ENCODE results near the gene HP1BP3.
"Not testable (repeated sequence)": the region's sequence is repeated elsewhere in the genome, so short reads cannot be mapped to it uniquely, and the experiment has no call there.

Gene HP1BP3

GRCh38 chr1:20792196-20792595 is 5.1 kb upstream of the HP1BP3 start:
- TF ChIP-seq CTCF (conservative IDR thresholded peaks at IDR 0.05; ENCODE audit: low read depth, low read length) = no peak
- DNase-seq (ENCODE audit: low read depth) = peak; percentile 95

GRCh38 chr1:20790785-20791184 is 3.7 kb upstream of the HP1BP3 start:
- no peak for TF ChIP-seq CTCF (conservative IDR thresholded peaks at IDR 0.05; ENCODE audit: low read depth, low read length)
- no peak for DNase-seq (ENCODE audit: low read depth)
- no peak overlapping the region for H3K4me3 ChIP-seq (ENCODE audit: low read depth, low read length)

More at GRCh38 chr1:20792196-20792595, 5.1 kb upstream of the HP1BP3 start:
- no peak overlapping the region for H3K4me3 ChIP-seq (ENCODE audit: low read depth, low read length)

- not testable (repeated sequence) for DNase-seq (ENCODE audit: low read depth); H3K4me3 ChIP-seq (ENCODE audit: low read depth, low read length)
Measured at GRCh38 chr1:20789598-20789997, 2.5 kb upstream of the HP1BP3 start.

GRCh38 chr1:20787840-20788795 is 1.0 kb upstream of the HP1BP3 start:
- no peak for TF ChIP-seq CTCF (conservative IDR thresholded peaks at IDR 0.05; ENCODE audit: low read depth, low read length)
- H3K4me3 ChIP-seq (ENCODE audit: low read depth, low read length) = peak overlapping the region; percentile 98
- DNase-seq (ENCODE audit: low read depth) = peak; percentile 71

GRCh38 chr1:20786253-20787028 is 666 bp downstream of the HP1BP3 start:
- peak; percentile 96 for DNase-seq (ENCODE audit: low read depth)
- TF ChIP-seq CTCF (conservative IDR thresholded peaks at IDR 0.05; ENCODE audit: low read depth, low read length) = no peak
- peak overlapping the region; percentile 98 for H3K4me3 ChIP-seq (ENCODE audit: low read depth, low read length)

GRCh38 chr1:20785907-20786252 is 1.2 kb downstream of the HP1BP3 start:
- H3K4me3 ChIP-seq (ENCODE audit: low read depth, low read length) = peak overlapping the region; percentile 98
- DNase-seq (ENCODE audit: low read depth) = no peak
- no peak for TF ChIP-seq CTCF (conservative IDR thresholded peaks at IDR 0.05; ENCODE audit: low read depth, low read length)

GRCh38 chr1:20775700-20776099 is 11.4 kb downstream of the HP1BP3 start:
- H3K4me3 ChIP-seq (ENCODE audit: low read depth, low read length) = no peak overlapping the region
- no peak for TF ChIP-seq CTCF (conservative IDR thresholded peaks at IDR 0.05; ENCODE audit: low read depth, low read length)

More at GRCh38 chr1:20775700-20776099, 11.4 kb downstream of the HP1BP3 start:
- no peak for DNase-seq (ENCODE audit: low read depth)
